ENCODE results near the gene KNTC1. TPM values are rescaled to one million over a fixed set of nuclear protein-coding genes. Genes with fewer than 3 reads are reported as not detected.
"Not testable (repeated sequence)": the region's sequence is repeated elsewhere in the genome, so short reads cannot be mapped to it uniquely, and the experiment has no call there.

The KNTC1 gene
- polyA plus RNA-seq, 3 donors: 31.8 to 58.3 (median 55.1) TPM

GRCh38 chr12:122635471-122635870 is 108.4 kb downstream of the KNTC1 start:
- no peak for DNase-seq

GRCh38 chr12:122643207-122643805 is 116.3 kb downstream of the KNTC1 start:
- DNase-seq: no peak

- DNase-seq: no peak
Measured at GRCh38 chr12:122646517-122647217, 119.6 kb downstream of the KNTC1 start.

GRCh38 chr12:122651520-122652224 is 124.6 kb downstream of the KNTC1 start:
- no peak for DNase-seq

- DNase-seq: not testable (repeated sequence)
Measured at GRCh38 chr12:122653291-122653690, 126.2 kb downstream of the KNTC1 start.

GRCh38 chr12:122656298-122656697 is 129.2 kb downstream of the KNTC1 start:
- DNase-seq: no peak

GRCh38 chr12:122659579-122659978 is 132.5 kb downstream of the KNTC1 start:
- no peak for DNase-seq

- no peak for DNase-seq
Measured at GRCh38 chr12:122661246-122661645, 134.2 kb downstream of the KNTC1 start.

GRCh38 chr12:122661938-122662337 is 134.9 kb downstream of the KNTC1 start:
- DNase-seq: no peak

GRCh38 chr12:122665349-122665748 is 138.3 kb downstream of the KNTC1 start:
- no peak for DNase-seq

- no peak for DNase-seq
Measured at GRCh38 chr12:122665759-122666158, 138.7 kb downstream of the KNTC1 start.

- DNase-seq: no peak
Measured at GRCh38 chr12:122668268-122668667, 141.2 kb downstream of the KNTC1 start.

- no peak for DNase-seq
Measured at GRCh38 chr12:122669397-122670070, 142.5 kb downstream of the KNTC1 start.

GRCh38 chr12:122672515-122672914 is 145.5 kb downstream of the KNTC1 start:
- no peak for DNase-seq

Other genes with a start within 250 kb of the KNTC1 start
- gene CLIP1, start 104.6 kb upstream of the KNTC1 start, polyA plus RNA-seq (ENCODE audit: insufficient read length in 3 of 3): 10 to 100 TPM; 35.9 to 44.5 (median 40.6) TPM
- gene ZCCHC8, start 26.3 kb upstream of the KNTC1 start, polyA plus RNA-seq (ENCODE audit: insufficient read length in 3 of 3): 10 to 100 TPM; 34.3 to 50.3 (median 44.8) TPM
- 100 to 1,000 TPM; 193 to 238 (median 196) TPM for gene RSRC2, start 313 bp upstream of the KNTC1 start, polyA plus RNA-seq (ENCODE audit: insufficient read length in 3 of 3)
- under 1 TPM; 0.40 to 0.70 (median 0.51) TPM for gene HCAR2, start 176.1 kb downstream of the KNTC1 start, polyA plus RNA-seq (ENCODE audit: insufficient read length in 3 of 3)
- gene HCAR3, start 189.6 kb downstream of the KNTC1 start, polyA plus RNA-seq (ENCODE audit: insufficient read length in 3 of 3): under 1 TPM; 0.10 to 0.40 (median 0.26) TPM
- 1 to 10 TPM; 2.5 to 3.3 (median 2.6) TPM for gene HCAR1, start 203.6 kb downstream of the KNTC1 start, polyA plus RNA-seq (ENCODE audit: insufficient read length in 3 of 3)
- gene DENR, start 225.6 kb downstream of the KNTC1 start, polyA plus RNA-seq (ENCODE audit: insufficient read length in 3 of 3): 100 to 1,000 TPM in 1 of 3 donors, 10 to 100 TPM in 2; 77.7 to 101 (median 91.2) TPM
- gene CCDC62, start 247.3 kb downstream of the KNTC1 start, polyA plus RNA-seq (ENCODE audit: insufficient read length in 3 of 3): under 1 TPM; 0.36 to 0.68 (median 0.53) TPM

All from renal pelvis (tissue), 4 donors.